HG03342 (cell line): ENCODE data around the gene TOM1L2.

Source experiments
- ATAC-seq: cut with Tn5 transposase; IDR thresholded peaks from one replicate; pipeline ENCODE4 v1.9.1; 2021; ENCODE audit warnings: mild to moderate bottlenecking, moderate library complexity; ENCODE audit not compliant: unreplicated experiment

TOM1L2 gene

GRCh38 chr17:17795296-17795695 is 176.9 kb downstream of the TOM1L2 start:
- no peak for ATAC-seq

- ATAC-seq = no peak
Measured at GRCh38 chr17:17794382-17794781, 177.8 kb downstream of the TOM1L2 start.
